GM19463 (cell line): ENCODE measurements around the gene TTLL10.

Experiments used
- ATAC-seq: cut with Tn5 transposase; IDR thresholded peaks from one replicate; pipeline ENCODE4 v1.9.1; 2021; ENCODE audit warnings: mild to moderate bottlenecking, moderate library complexity; ENCODE audit not compliant: unreplicated experiment

Gene TTLL10

GRCh38 chr1:1232208-1232795, 58.6 kb downstream of the TTLL10 start, which contains the start of gene B3GALT6:
B3GALT6 (plus strand) TSS chr1:1232237; CDS start chr1:1232279, 42 bp downstream.
- peak; percentile 24 for ATAC-seq

GRCh38 chr1:1232796-1233566, 59.3 kb downstream of the TTLL10 start:
- ATAC-seq: no peak

- ATAC-seq: no peak
These were observed 59.9 kb downstream of the TTLL10 start for GRCh38 chr1:1233567-1233892.

GRCh38 chr1:1234180-1234808, 60.6 kb downstream of the TTLL10 start:
- ATAC-seq: no peak

GRCh38 chr1:1235016-1235744, 61.5 kb downstream of the TTLL10 start:
- no peak for ATAC-seq

GRCh38 chr1:1236176-1236763, 62.6 kb downstream of the TTLL10 start:
- ATAC-seq: no peak

GRCh38 chr1:1236945-1237873, 63.5 kb downstream of the TTLL10 start:
- no peak for ATAC-seq

GRCh38 chr1:1237874-1238701, 64.4 kb downstream of the TTLL10 start:
- ATAC-seq: no peak

GRCh38 chr1:1238702-1239178, 65.1 kb downstream of the TTLL10 start:
- no peak for ATAC-seq

- ATAC-seq: no peak
These were observed 65.5 kb downstream of the TTLL10 start for GRCh38 chr1:1239227-1239613.

GRCh38 chr1:1239614-1240347, 66.1 kb downstream of the TTLL10 start:
- no peak for ATAC-seq

- no peak for ATAC-seq
These were observed 66.7 kb downstream of the TTLL10 start for GRCh38 chr1:1240348-1240732.

GRCh38 chr1:1240822-1241587, 67.3 kb downstream of the TTLL10 start:
- ATAC-seq: no peak

GRCh38 chr1:1241588-1242219, 68.0 kb downstream of the TTLL10 start:
- ATAC-seq: no peak

- no peak for ATAC-seq
These were observed 69.0 kb downstream of the TTLL10 start for GRCh38 chr1:1242461-1243265.

- no peak for ATAC-seq
These were observed 69.6 kb downstream of the TTLL10 start for GRCh38 chr1:1243266-1243660.
